ENCODE results near the gene ANGEL2. TPM values are rescaled to one million over a fixed set of nuclear protein-coding genes. Genes with fewer than 3 reads are reported as not detected.
A peak's percentile ranks its signal among the peaks of the same experiment; 100 is the strongest.

The ANGEL2 gene, protein sequence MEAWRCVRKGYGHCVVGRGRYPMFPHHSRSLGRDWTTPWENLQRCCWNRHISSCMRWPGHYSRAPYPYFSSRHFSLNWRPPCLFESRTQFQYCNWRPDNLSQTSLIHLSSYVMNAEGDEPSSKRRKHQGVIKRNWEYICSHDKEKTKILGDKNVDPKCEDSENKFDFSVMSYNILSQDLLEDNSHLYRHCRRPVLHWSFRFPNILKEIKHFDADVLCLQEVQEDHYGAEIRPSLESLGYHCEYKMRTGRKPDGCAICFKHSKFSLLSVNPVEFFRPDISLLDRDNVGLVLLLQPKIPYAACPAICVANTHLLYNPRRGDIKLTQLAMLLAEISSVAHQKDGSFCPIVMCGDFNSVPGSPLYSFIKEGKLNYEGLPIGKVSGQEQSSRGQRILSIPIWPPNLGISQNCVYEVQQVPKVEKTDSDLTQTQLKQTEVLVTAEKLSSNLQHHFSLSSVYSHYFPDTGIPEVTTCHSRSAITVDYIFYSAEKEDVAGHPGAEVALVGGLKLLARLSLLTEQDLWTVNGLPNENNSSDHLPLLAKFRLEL
- total RNA-seq: 10 to 100 TPM; 45.0 to 46.2 TPM

DNA sequence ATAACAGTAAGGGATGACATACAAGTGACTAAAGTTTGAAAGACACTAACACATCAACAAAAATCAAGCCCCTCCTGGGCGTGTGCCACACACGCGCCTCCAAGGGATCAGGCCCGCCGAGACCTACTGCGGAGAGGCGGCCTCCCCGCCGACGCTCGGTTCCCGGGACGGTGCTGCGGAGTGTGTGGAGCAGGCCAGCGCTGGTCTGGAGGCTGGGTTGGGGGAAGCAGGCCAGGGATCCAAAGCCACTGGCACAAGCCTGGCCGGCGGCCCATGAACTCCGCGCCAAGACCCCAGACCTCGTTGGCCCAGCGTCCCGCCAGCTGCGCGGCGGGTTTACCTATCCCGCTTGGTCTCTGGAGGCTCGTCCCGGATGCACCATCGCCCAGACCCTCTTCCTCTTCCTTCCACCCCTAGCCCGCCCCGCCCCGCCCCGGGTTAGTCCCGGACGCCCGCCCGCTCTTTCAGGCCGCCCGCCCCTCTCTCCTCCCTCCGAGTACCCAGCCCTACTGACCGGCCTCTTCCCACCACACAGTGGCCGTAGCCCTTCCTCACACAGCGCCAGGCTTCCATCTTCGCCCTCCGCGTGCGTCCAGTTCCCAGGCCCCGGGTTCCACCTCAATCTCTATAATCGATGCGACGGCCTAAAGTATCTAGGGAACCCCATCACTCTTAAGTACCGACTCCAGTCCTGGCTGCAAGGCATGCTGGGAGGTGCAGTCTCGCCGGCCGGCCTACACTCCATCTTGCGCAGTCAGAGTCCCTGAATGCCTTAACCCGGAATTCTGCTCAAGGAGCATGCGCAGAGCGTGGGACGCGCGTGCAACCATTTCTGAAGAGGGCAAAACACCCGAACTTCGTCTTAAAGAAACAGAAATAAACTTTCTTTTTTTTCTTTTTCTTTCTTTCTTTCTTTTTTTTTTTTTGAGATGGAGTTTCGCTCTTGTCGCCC, at the start of gene ANGEL2:
ANGEL2 (minus strand) TSS at position 769 of the 952 bp plus-strand sequence; CDS start at position 573, 196 bp downstream.
- Mint-ChIP-seq H3K9me3 (no peaks in the 10 kb centered on the region), H3K36me3 (ENCODE audit: low read depth) (peaks cover 31% of the 10 kb centered on the region), H3K4me1 (peaks cover 33% of the 10 kb centered on the region), H3K4me3 (peak within 1 kb of the TSS; percentile 100), H3K27ac (peak within 1 kb of the TSS; percentile 98), H3K27me3 (no peaks in the 10 kb centered on the region)
- ChIA-PET CTCF (interaction anchor here (1.1 to 2.1 kb wide), 3 partner anchors 10 to 21 kb away, joined by 3 to 6 read pairs (median 6); no protein-coding TSS in a partner anchor), POLR2A (interaction anchor here (0.9 to 2.8 kb wide), 7 partner anchors 12 to 224 kb away, joined by 3 to 9 read pairs (median 5); partner anchors contain the start of genes FLVCR1, NSL1, RPS6KC1 and TATDN3)
- DNase-seq: peak; percentile 96

- peaks cover 2% of the 10 kb centered on the region for H3K9me3 Mint-ChIP-seq
- no peak overlapping the region for H3K4me3 Mint-ChIP-seq
- no peak for DNase-seq
- H3K27ac Mint-ChIP-seq: no peak overlapping the region
- ChIA-PET POLR2A (interaction anchor here (1.2 kb wide), 1 partner anchor 10 kb away, joined by 3 read pairs; the partner anchor contains the start of gene RPS6KC1), CTCF (interaction anchor here (1.8 kb wide), 1 partner anchor 10 kb away, joined by 4 read pairs; the partner anchor contains the start of gene RPS6KC1)
- H3K36me3 Mint-ChIP-seq (ENCODE audit: low read depth): peaks cover 6% of the 10 kb centered on the region
- no peaks in the 10 kb centered on the region for H3K4me1 Mint-ChIP-seq
- no peaks in the 10 kb centered on the region for H3K27me3 Mint-ChIP-seq
Observed at GRCh38 chr1:213061263-213061662, 45.6 kb upstream of the ANGEL2 start.

- no peak overlapping the region for H3K27ac Mint-ChIP-seq
Observed at GRCh38 chr1:213060836-213061235, 45.2 kb upstream of the ANGEL2 start.

GRCh38 chr1:213057264-213058059, 41.8 kb upstream of the ANGEL2 start:
- peaks cover 2% of the 10 kb centered on the region for H3K9me3 Mint-ChIP-seq
- DNase-seq: no peak
- H3K36me3 Mint-ChIP-seq (ENCODE audit: low read depth): peaks cover 11% of the 10 kb centered on the region
- peaks cover 13% of the 10 kb centered on the region for H3K4me1 Mint-ChIP-seq
- no peak overlapping the region for H3K4me3 Mint-ChIP-seq
- H3K27ac Mint-ChIP-seq: no peak overlapping the region
- no peaks in the 10 kb centered on the region for H3K27me3 Mint-ChIP-seq
- ChIA-PET POLR2A (no interaction called here), CTCF (interaction anchor here (0.7 kb wide), 1 partner anchor 593 kb away, joined by 4 read pairs; no protein-coding TSS in a partner anchor)

More at GRCh38 chr1:213060836-213061235, 45.2 kb upstream of the ANGEL2 start:
- Mint-ChIP-seq H3K4me1 (no peaks in the 10 kb centered on the region), H3K4me3 (no peak overlapping the region), H3K36me3 (ENCODE audit: low read depth) (peaks cover 6% of the 10 kb centered on the region), H3K27me3 (no peaks in the 10 kb centered on the region), H3K9me3 (peaks cover 2% of the 10 kb centered on the region)
- ChIA-PET CTCF (interaction anchor here (1.8 kb wide), 1 partner anchor 9 kb away, joined by 4 read pairs; the partner anchor contains the start of gene RPS6KC1), POLR2A (no interaction called here)
- no peak for DNase-seq

DNA sequence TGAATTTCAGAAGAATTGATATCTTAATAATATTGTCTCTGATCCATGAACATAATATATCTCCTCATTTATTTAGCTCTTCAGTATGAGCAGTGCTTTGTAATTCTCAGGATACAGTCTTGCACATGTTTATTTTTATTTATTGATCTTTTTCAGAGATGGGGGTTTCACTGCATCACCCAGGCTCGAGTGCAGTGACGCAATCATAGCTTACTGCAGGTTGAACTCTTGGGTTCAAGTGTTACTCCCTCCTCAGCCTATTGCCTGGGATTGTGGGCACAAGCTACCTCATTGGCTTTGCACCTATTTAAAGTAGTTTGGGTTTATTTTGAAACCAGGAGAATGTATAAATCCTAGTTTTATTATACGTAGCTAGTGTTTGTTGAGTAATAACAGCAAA, 40.1 kb upstream of the ANGEL2 start:
- H3K27me3 Mint-ChIP-seq: no peaks in the 10 kb centered on the region
- ChIA-PET POLR2A (interaction anchor here (1.0 kb wide), 1 partner anchor 24 kb away, joined by 4 read pairs; no protein-coding TSS in a partner anchor), CTCF (no interaction called here)
- H3K27ac Mint-ChIP-seq: no peak overlapping the region
- DNase-seq: no peak
- H3K36me3 Mint-ChIP-seq (ENCODE audit: low read depth): peaks cover 12% of the 10 kb centered on the region
- no peak overlapping the region for H3K4me3 Mint-ChIP-seq
- peaks cover 22% of the 10 kb centered on the region for H3K4me1 Mint-ChIP-seq
- peaks cover 3% of the 10 kb centered on the region for H3K9me3 Mint-ChIP-seq

GRCh38 chr1:213054733-213055591, 39.3 kb upstream of the ANGEL2 start:
- no peak overlapping the region for H3K27ac Mint-ChIP-seq
- H3K4me1 Mint-ChIP-seq: peaks cover 30% of the 10 kb centered on the region
- ChIA-PET CTCF (no interaction called here), POLR2A (interaction anchor here (1.0 kb wide), 1 partner anchor 25 kb away, joined by 4 read pairs; no protein-coding TSS in a partner anchor)
- H3K27me3 Mint-ChIP-seq: no peaks in the 10 kb centered on the region
- H3K4me3 Mint-ChIP-seq: no peak overlapping the region
- H3K36me3 Mint-ChIP-seq (ENCODE audit: low read depth): peaks cover 20% of the 10 kb centered on the region
- DNase-seq: no peak
- H3K9me3 Mint-ChIP-seq: peaks cover 11% of the 10 kb centered on the region

DNA sequence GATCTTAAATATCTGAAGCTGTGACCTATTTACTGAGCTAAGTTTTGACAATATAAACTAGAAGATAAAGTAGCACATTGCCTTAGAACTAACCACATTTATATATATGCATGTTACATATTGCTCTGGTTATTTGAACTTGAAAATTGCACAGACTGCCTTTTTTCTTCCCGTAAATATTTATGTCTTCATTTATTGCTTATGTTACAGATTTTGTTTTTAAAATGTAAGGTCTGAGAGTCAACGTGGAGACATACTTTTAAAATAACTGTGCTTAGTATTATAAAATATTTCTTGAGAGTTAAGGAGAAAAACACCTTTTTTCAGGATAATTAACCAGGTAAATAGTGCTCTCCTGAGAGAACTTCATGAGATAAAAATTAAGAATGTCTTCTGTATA, 38.5 kb upstream of the ANGEL2 start:
- Mint-ChIP-seq H3K36me3 (ENCODE audit: low read depth) (peaks cover 21% of the 10 kb centered on the region), H3K4me3 (no peak overlapping the region), H3K27ac (no peak overlapping the region), H3K4me1 (peaks cover 32% of the 10 kb centered on the region), H3K27me3 (no peaks in the 10 kb centered on the region), H3K9me3 (peaks cover 9% of the 10 kb centered on the region)
- no peak for DNase-seq
- CTCF ChIA-PET: no interaction called here
- POLR2A ChIA-PET: no interaction called here

- POLR2A ChIA-PET: no interaction called here
- CTCF ChIA-PET: no interaction called here
- no peaks in the 10 kb centered on the region for H3K27me3 Mint-ChIP-seq
- DNase-seq: no peak
- no peak overlapping the region for H3K27ac Mint-ChIP-seq
- peaks cover 21% of the 10 kb centered on the region for H3K36me3 Mint-ChIP-seq (ENCODE audit: low read depth)
- no peak overlapping the region for H3K4me3 Mint-ChIP-seq
- H3K9me3 Mint-ChIP-seq: peaks cover 9% of the 10 kb centered on the region
- peaks cover 32% of the 10 kb centered on the region for H3K4me1 Mint-ChIP-seq
Observed at GRCh38 chr1:213053455-213053854, 37.8 kb upstream of the ANGEL2 start.

DNA sequence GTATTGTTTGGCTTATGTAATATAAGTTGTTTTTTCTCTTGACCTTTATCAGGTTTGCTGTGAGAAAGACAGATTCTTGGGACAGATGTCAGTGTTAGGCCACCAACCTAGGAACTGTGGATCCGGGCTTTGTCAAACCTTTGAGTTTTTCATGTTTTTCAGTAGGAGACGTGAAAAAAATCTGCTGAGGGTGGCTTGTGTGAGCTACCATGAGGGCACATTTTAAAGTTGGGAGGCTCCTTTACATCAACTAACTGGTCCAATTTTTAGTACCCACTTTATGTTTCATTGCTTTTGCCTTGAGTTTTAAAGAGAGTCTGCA, 36.2 kb upstream of the ANGEL2 start:
- Mint-ChIP-seq H3K9me3 (peaks cover 9% of the 10 kb centered on the region), H3K4me1 (peaks cover 32% of the 10 kb centered on the region), H3K36me3 (ENCODE audit: low read depth) (peaks cover 18% of the 10 kb centered on the region), H3K27ac (peak overlapping the region; percentile 78), H3K4me3 (peak overlapping the region; percentile 89), H3K27me3 (no peaks in the 10 kb centered on the region)
- CTCF ChIA-PET: interaction anchor here (1.7 to 1.8 kb wide), 2 partner anchors 10 to 31 kb away, joined by 4 to 5 read pairs; no protein-coding TSS in a partner anchor
- POLR2A ChIA-PET: interaction anchor here (0.9 to 2.5 kb wide), 3 partner anchors 19 to 36 kb away, joined by 3 to 12 read pairs (median 6); partner anchors contain the start of gene ANGEL2
- DNase-seq: no peak

GRCh38 chr1:213051127-213051880, 35.6 kb upstream of the ANGEL2 start, which contains the start of gene RPS6KC1:
TSS of gene RPS6KC1 (plus strand) at chr1:213051241. CDS start at chr1:213051405, 164 bp downstream.
- ChIA-PET POLR2A (interaction anchor here (0.6 to 2.5 kb wide), 8 partner anchors 10 to 484 kb away, joined by 3 to 12 read pairs (median 4); partner anchors contain the start of genes ANGEL2, NSL1 and TATDN3), CTCF (interaction anchor here (0.5 to 1.8 kb wide), 6 partner anchors 10 to 233 kb away, joined by 3 to 7 read pairs (median 4); no protein-coding TSS in a partner anchor)
- peak within 1 kb of the TSS; percentile 89 for H3K4me3 Mint-ChIP-seq
- no peaks in the 10 kb centered on the region for H3K27me3 Mint-ChIP-seq
- H3K36me3 Mint-ChIP-seq (ENCODE audit: low read depth): peaks cover 18% of the 10 kb centered on the region
- H3K27ac Mint-ChIP-seq: peak within 1 kb of the TSS; percentile 85
- peaks cover 32% of the 10 kb centered on the region for H3K4me1 Mint-ChIP-seq
- DNase-seq: peak; percentile 86
- peaks cover 9% of the 10 kb centered on the region for H3K9me3 Mint-ChIP-seq
